Measurements from ENCODE around the gene QRFP. TPM values are rescaled to one million over a fixed set of nuclear protein-coding genes. Genes with fewer than 3 reads are reported as not detected.

The QRFP gene
- total RNA-seq, 4 donors from 2014 or later, result not detected

GRCh38 chr9:130885484-130886375 lies 10.9 kb downstream of the QRFP start:
- Histone ChIP-seq H3K36me3 (peaks cover 0 to 80% of the 10 kb centered on the region in 2 donors), H3K27ac (no peak overlapping the region), H3K4me1 (no peaks in the 10 kb centered on the region), H3K9me3 (no peaks in the 10 kb centered on the region), H3K27me3 (no peaks in the 10 kb centered on the region), H3K4me3 (no peak overlapping the region)
- intact Hi-C loops (cut with DNase I; ENCODE audit: low total_unique reads) (no loop called here), in situ Hi-C loops (cut with MboI; ENCODE audit: low sequenced_read_pairs in 4 of 4) (no loop called here)
- DNase-seq (no peak), ATAC-seq (no peak)
- TF ChIP-seq CTCF (IDR thresholded peaks at IDR 0.05 in 4 of 5, conservative IDR thresholded peaks at IDR 0.05 in 1 of 5) (no peak), POLR2A (IDR thresholded peaks at IDR 0.05) (no peak)

- DNase-seq (no peak), ATAC-seq (no peak)
- intact Hi-C loops (cut with DNase I; ENCODE audit: low total_unique reads) (no loop called here), in situ Hi-C loops (cut with MboI; ENCODE audit: low sequenced_read_pairs in 4 of 4) (no loop called here)
- no peaks in the 10 kb centered on the region for H3K9me3 ChIP-seq
- H3K36me3 ChIP-seq, result peaks cover 0 to 84% of the 10 kb centered on the region in 2 donors
- H3K4me3 ChIP-seq, result no peak overlapping the region
- TF ChIP-seq CTCF (IDR thresholded peaks at IDR 0.05 in 4 of 5, conservative IDR thresholded peaks at IDR 0.05 in 1 of 5) (no peak), POLR2A (IDR thresholded peaks at IDR 0.05) (no peak)
- H3K27ac ChIP-seq, result no peak overlapping the region
- H3K4me1 ChIP-seq, result no peaks in the 10 kb centered on the region
- no peaks in the 10 kb centered on the region for H3K27me3 ChIP-seq
Observed at GRCh38 chr9:130884542-130885483, 11.8 kb downstream of the QRFP start.

GRCh38 chr9:130884111-130884531 lies 12.5 kb downstream of the QRFP start:
- no peak for TF ChIP-seq POLR2A (IDR thresholded peaks at IDR 0.05)
- TF ChIP-seq CTCF (IDR thresholded peaks at IDR 0.05 in 4 of 5, conservative IDR thresholded peaks at IDR 0.05 in 1 of 5), result no peak
- no peak overlapping the region for H3K4me3 ChIP-seq
- no peaks in the 10 kb centered on the region for H3K4me1 ChIP-seq
- H3K9me3 ChIP-seq, result no peaks in the 10 kb centered on the region
- intact Hi-C loops (cut with DNase I; ENCODE audit: low total_unique reads), result no loop called here
- H3K27ac ChIP-seq, result no peak overlapping the region
- no peaks in the 10 kb centered on the region for H3K27me3 ChIP-seq
- in situ Hi-C loops (cut with MboI; ENCODE audit: low sequenced_read_pairs in 4 of 4), result no loop called here
- DNase-seq, result no peak
- H3K36me3 ChIP-seq, result peaks cover 0 to 91% of the 10 kb centered on the region in 2 donors
- ATAC-seq, result no peak

GRCh38 chr9:130883479-130883878 lies 13.1 kb downstream of the QRFP start:
- no peaks in the 10 kb centered on the region for H3K27me3 ChIP-seq
- H3K36me3 ChIP-seq, result peaks cover 0 to 95% of the 10 kb centered on the region in 2 donors
- in situ Hi-C loops (cut with MboI; ENCODE audit: low sequenced_read_pairs in 4 of 4), result no loop called here
- no peak for TF ChIP-seq POLR2A (IDR thresholded peaks at IDR 0.05)
- no peak for TF ChIP-seq CTCF (IDR thresholded peaks at IDR 0.05 in 4 of 5, conservative IDR thresholded peaks at IDR 0.05 in 1 of 5)
- no peak for DNase-seq
- ATAC-seq, result no peak
- H3K27ac ChIP-seq, result no peak overlapping the region
- intact Hi-C loops (cut with DNase I; ENCODE audit: low total_unique reads), result no loop called here
- H3K4me3 ChIP-seq, result no peak overlapping the region
- no peaks in the 10 kb centered on the region for H3K9me3 ChIP-seq
- no peaks in the 10 kb centered on the region for H3K4me1 ChIP-seq

Data from gastrocnemius medialis (tissue), 4 donors.